Measurements from ENCODE around the gene MPLKIP.
A peak's percentile ranks its signal among the peaks of the same experiment; 100 is the strongest.
"Not testable (repeated sequence)": the region's sequence is repeated elsewhere in the genome, so short reads cannot be mapped to it uniquely, and the experiment has no call there.

MPLKIP gene

DNA sequence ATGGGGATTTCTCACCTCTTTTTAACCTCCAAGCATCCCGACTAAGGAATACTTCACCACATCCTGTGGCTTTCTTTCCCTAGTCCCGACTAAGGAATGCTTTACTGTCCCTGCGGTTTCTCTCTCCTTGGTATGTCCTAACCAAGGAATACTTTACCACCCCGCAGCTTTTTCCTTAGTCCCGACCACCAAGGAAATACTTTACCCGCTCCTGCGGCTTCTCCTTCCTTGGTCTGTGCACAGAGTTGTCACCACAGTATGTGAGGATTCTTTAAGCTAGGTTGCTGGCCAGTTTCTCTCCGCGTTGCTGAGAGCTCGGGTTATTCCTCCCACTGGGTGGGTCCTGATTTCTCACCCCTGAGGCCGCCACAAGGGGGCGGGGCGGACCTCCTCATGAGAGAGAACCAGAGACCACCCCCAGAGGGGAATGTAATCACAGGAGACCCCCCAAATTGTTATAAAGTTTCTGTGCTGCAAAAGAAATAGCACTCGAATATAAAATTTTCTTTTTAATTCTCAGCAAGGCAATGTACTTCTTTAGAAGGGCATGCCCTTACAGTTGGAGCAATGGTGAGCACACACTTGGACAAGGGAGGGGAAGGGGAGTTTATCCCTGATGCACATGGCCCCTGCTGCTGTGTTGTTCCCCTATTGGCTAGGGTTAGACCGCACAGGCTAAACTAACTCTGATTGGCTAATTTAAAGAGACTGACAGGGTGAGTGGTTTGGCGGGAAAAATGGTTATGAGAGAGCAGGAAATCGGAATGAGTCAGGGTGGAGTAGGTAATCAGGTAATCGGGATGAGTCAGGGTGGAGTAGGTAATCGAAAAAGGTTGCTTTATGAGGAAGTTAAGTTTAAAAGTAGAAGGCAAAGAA lies 13.2 kb upstream of the MPLKIP start:
- Histone ChIP-seq H3K4me1 (peaks cover 10% of the 10 kb centered on the region), H3K36me3 (replicated peaks) (no peaks in the 10 kb centered on the region), H3K27me3 (ENCODE audit: low read depth) (no peaks in the 10 kb centered on the region), H3K9me3 (peaks cover 3% of the 10 kb centered on the region; the same call in 1 of the 2 replicates), H3K4me3 (no peak overlapping the region)
- DNase-seq (ENCODE audit: low spot score in 2 of 2): peak in 1 of 2 experiments; percentile 13
- in situ Hi-C loops (cut with MboI; ENCODE audit: low sequenced_read_pairs): no loop called here

DNA sequence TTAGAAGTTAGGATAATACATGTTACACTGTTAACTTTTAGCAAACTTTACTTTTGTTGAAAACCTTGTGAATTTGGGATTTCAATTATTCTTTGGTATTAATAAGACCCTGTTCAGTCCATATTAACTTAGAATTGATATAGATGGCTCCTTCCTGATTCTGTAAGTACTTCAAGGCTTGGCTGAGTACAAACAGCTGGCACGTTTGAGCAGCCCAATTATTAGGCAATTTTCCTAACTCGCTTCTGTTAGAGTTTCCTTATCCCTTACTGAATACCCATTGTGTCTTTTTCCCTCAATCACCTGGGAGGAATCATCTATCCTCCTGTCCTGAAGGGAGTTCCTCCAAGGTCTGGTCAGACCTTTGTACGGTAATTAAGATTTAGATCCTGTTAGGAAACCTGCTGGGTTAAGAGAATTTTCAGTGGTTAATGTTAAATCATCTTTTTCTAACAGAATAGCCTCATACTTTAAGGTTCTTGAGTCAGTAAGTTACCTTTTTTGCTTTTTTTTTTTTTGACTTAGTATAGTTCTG lies 11.2 kb upstream of the MPLKIP start:
- H3K4me3 ChIP-seq; H3K27me3 ChIP-seq (ENCODE audit: low read depth); H3K36me3 ChIP-seq (replicated peaks); H3K9me3 ChIP-seq; in situ Hi-C loops (cut with MboI; ENCODE audit: low sequenced_read_pairs); H3K4me1 ChIP-seq; DNase-seq (ENCODE audit: low spot score in 2 of 2): not testable (repeated sequence)

DNA sequence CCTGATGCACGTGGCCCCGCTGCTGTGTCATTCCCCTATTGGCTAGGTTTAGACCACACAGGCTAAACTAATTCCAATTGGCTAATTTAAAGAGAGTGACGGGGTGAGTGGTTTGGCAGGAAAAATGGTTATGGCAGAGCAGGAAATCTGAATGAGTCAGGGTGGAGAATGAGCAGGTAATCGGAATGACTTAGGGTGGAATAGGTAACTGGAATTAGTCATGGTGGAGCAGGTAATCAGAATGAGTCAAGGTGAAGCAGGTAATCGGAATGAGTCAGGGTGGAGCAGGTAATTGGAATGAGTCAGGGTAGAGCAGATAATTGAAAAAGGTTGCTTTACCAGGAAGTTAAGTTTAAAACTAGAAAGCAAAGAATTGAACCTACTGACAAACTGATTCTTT lies 7.5 kb upstream of the MPLKIP start:
- H3K4me1 ChIP-seq; H3K36me3 ChIP-seq (replicated peaks); H3K9me3 ChIP-seq; DNase-seq (ENCODE audit: low spot score in 2 of 2); in situ Hi-C loops (cut with MboI; ENCODE audit: low sequenced_read_pairs); H3K27me3 ChIP-seq (ENCODE audit: low read depth); H3K4me3 ChIP-seq: not testable (repeated sequence)

DNA sequence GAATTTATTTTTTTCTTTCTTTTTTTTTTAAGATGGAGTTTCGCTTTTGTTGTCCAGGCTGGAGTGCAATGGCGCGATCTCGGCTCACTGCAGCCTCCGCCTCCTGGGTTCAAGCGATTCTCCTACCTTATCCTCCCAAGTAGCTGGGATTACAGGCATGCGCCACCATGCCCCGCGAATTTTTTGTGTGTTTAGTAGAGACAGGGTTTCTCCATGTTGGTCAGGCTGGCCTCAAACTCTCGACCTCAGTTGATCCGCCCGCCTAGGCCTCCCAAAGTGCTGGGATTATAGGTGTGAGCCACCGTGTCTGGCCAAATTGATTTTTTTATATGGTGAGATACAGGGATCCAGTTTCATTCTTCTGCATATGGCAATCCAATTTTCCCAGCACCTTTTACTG lies 5.5 kb upstream of the MPLKIP start:
- H3K27me3 ChIP-seq (ENCODE audit: low read depth); H3K4me3 ChIP-seq; in situ Hi-C loops (cut with MboI; ENCODE audit: low sequenced_read_pairs); H3K4me1 ChIP-seq; H3K36me3 ChIP-seq (replicated peaks); H3K9me3 ChIP-seq; DNase-seq (ENCODE audit: low spot score in 2 of 2): not testable (repeated sequence)

DNA sequence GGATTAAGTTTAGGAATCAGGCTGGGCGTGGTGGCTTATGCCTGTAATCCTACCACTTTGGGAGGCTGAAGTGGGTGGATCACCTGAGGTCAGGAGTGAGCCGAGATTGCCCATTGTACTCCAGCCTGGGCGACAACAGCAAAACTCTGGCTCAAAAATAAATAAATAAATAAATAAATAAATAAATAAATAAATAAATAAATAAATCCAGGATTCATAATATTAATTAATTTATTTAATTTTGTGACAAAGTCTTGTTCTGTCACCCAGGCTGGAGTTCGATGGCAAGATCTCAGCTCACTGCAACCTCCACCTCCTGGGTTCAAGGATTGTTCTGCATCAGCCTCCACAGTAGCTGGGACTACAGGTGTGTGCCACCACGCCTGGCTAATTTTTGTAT lies 4.6 kb upstream of the MPLKIP start:
- in situ Hi-C loops (cut with MboI; ENCODE audit: low sequenced_read_pairs): no loop called here
- no peak for DNase-seq (ENCODE audit: low spot score in 2 of 2)
- H3K27me3 ChIP-seq (ENCODE audit: low read depth): no peaks in the 10 kb centered on the region
- H3K4me1 ChIP-seq: peaks cover 4% of the 10 kb centered on the region; the same call in 1 of the 2 replicates
- H3K36me3 ChIP-seq (replicated peaks): no peaks in the 10 kb centered on the region
- no peaks in the 10 kb centered on the region for H3K9me3 ChIP-seq
- no peak overlapping the region for H3K4me3 ChIP-seq

DNA sequence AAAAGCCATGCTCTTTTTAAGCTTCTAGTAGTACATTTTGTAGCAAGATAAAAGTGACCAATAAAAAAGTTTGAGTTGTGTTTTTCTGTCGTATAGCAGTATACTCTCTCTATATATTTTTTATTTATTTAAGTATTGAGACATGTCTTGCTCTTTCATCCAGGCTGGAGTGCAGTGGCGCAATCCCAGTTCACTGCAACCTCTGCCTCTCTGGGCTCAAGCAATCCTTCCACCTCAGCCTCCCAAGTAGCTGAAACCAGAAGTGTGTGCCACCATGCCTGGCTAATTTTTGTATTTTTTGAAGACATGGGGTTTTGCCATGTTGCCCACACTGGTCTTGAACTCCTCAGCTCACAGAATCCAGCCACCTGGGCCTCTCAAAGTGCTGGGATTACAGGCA lies 3.1 kb upstream of the MPLKIP start:
- no peak overlapping the region for H3K4me3 ChIP-seq
- no peaks in the 10 kb centered on the region for H3K9me3 ChIP-seq
- peaks cover 9% of the 10 kb centered on the region; the same call in 1 of the 2 replicates for H3K4me1 ChIP-seq
- no peaks in the 10 kb centered on the region for H3K27me3 ChIP-seq (ENCODE audit: low read depth)
- in situ Hi-C loops (cut with MboI; ENCODE audit: low sequenced_read_pairs): no loop called here
- H3K36me3 ChIP-seq (replicated peaks): no peaks in the 10 kb centered on the region
- DNase-seq (ENCODE audit: low spot score in 2 of 2): no peak

DNA sequence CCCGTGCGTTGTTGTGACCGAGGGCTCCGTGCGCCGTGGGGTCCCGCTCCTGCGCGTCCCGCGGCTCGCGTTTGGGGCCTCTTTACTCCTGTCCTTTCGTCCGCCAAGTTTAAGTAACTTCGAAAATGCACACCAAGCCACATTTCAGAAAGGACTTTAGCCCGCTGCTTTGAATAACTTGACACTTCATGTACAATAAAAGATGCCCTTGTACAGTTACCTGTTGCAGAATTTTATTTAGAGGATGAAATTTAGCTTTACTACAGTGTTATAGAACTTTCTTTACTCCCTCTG lies 842 bp upstream of the MPLKIP start:
- Histone ChIP-seq H3K27me3 (ENCODE audit: low read depth) (no peaks in the 10 kb centered on the region), H3K9me3 (no peaks in the 10 kb centered on the region), H3K4me3 (peak overlapping the region; percentile 96), H3K4me1 (peaks cover 9% of the 10 kb centered on the region), H3K36me3 (replicated peaks) (no peaks in the 10 kb centered on the region)
- no peak for DNase-seq (ENCODE audit: low spot score in 2 of 2)
- in situ Hi-C loops (cut with MboI; ENCODE audit: low sequenced_read_pairs): no loop called here

DNA sequence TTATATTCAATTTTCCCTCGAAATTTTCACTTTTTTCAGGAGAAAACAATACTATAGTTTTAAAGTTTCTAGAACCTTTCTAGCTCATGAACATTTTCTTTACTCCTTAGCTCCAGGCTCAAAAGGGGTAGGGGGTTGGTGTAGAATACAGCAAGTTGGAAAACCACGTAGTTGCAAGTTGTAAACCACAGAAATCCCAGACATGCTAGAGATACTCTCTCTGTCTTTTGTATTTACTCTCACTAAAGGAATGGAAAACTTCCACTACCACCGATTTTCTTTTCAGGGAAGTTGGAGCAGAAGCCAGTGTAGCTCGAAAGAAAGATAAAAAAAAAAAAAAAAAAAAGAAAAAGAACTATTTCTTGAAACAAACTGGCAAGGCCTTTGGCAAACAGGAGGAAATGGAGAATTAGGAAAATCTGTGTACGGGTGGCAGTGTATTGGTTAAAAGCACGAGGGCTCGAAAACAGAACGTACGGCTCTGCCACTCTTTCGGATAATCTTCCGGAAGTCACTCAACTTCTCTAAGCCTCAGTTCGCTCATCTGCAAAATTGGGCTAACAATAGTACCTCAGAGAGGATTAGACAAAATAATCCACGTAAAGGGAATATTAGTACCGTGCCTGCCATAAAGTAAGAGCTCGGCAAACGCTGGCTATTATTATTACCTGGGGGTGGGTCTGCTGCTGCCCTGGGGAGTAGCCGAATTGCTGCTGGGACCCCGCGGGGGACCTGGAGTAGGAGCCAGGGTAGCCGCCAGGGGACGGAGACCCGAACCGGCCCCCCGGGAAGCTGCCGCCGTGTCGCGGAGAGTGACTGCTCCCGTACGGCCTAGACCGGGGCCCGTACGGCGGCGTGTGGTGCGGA lies 628 bp downstream of the MPLKIP start:
- Histone ChIP-seq H3K36me3 (replicated peaks) (no peaks in the 10 kb centered on the region), H3K4me1 (peaks cover 9% of the 10 kb centered on the region), H3K27me3 (ENCODE audit: low read depth) (no peaks in the 10 kb centered on the region), H3K4me3 (peak overlapping the region; percentile 96), H3K9me3 (no peaks in the 10 kb centered on the region)
- in situ Hi-C loops (cut with MboI; ENCODE audit: low sequenced_read_pairs): no loop called here
- peak in 1 of 2 experiments; percentile 21 for DNase-seq (ENCODE audit: low spot score in 2 of 2)

DNA sequence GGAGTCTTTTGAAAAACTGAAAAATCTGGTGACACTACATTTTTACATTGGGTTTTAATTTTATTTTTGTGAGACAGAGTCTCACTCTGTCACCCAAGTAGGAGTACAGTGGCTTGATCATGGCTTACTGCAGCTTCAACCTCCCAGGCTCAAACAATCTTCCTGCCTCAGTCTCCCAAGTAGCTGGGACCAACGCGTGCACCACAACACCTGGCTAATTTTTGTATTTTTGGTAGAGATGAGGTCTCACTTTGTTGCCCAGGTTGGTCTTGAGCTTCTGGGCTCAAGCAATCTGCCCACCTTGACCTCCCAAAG lies 11.5 kb downstream of the MPLKIP start:
- Histone ChIP-seq H3K9me3 (no peaks in the 10 kb centered on the region), H3K4me1 (peaks cover 2% of the 10 kb centered on the region; the same call in 1 of the 2 replicates), H3K27me3 (ENCODE audit: low read depth) (no peaks in the 10 kb centered on the region), H3K4me3 (no peak overlapping the region), H3K36me3 (replicated peaks) (no peaks in the 10 kb centered on the region)
- DNase-seq (ENCODE audit: low spot score in 2 of 2): no peak
- in situ Hi-C loops (cut with MboI; ENCODE audit: low sequenced_read_pairs): no loop called here

DNA sequence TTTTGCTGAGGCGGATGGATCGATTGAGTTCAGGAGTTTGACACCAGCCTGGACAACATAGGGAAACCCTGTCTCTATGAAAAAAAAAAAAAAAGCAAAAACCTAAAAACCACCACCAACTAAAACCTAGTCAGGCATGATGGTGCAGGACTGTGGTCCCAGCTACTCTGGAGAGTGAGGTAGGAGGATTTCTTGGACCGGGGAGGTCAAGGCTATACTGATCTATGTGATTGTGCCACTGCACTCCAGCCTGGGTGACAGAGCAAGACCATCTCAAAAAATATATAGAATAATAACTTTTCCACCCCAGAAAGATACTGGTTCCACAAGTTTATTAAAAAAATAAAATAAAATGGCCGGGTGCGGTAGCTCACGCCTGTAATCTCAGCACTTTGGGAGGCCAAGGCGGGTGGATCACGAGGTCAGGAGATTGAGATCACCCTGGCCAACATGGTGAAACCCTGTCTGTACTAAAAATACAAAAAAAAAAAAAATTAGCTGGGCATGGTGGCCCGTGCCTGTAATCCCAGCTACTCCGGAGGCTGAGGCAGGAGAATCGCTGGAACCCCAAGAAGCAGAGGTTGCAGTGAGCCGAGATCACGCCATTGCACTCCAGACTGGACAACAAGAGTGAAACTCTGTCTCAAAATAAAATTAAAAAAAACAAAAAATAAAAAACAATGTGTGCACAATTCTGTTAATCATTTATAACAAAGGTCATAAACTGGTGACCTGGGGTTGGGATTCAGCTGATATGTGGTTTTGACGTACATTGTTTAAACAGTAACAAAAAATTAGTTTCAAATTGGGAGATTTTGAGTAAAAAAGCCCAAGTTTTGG lies 12.1 kb downstream of the MPLKIP start:
- DNase-seq (ENCODE audit: low spot score in 2 of 2); H3K4me1 ChIP-seq; H3K36me3 ChIP-seq (replicated peaks); H3K9me3 ChIP-seq; H3K4me3 ChIP-seq; H3K27me3 ChIP-seq (ENCODE audit: low read depth); in situ Hi-C loops (cut with MboI; ENCODE audit: low sequenced_read_pairs): not testable (repeated sequence)

DNA sequence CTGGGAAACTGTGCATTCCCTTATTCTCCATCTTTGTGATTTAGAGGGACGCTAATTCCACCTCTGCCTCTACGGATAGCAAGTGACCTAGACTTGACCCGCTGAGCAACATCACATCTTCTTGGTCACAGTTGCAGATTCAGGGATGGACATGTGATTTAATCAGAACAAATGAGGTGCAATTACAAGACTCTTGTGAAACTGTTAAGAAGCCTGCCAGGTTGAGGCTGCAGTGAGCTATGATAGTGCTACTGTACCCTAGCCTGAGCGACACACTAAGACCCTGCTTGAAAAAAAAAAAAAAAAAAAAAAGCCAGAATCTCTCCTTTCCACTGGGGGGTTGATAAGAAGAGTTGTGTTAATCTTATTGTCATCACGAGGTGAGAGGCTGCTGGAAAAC lies 14.4 kb downstream of the MPLKIP start:
- H3K4me3 ChIP-seq: no peak overlapping the region
- in situ Hi-C loops (cut with MboI; ENCODE audit: low sequenced_read_pairs): no loop called here
- H3K9me3 ChIP-seq: no peaks in the 10 kb centered on the region
- H3K27me3 ChIP-seq (ENCODE audit: low read depth): no peaks in the 10 kb centered on the region
- H3K4me1 ChIP-seq: peaks cover 11% of the 10 kb centered on the region
- no peak for DNase-seq (ENCODE audit: low spot score in 2 of 2)
- no peaks in the 10 kb centered on the region for H3K36me3 ChIP-seq (replicated peaks)

DNA sequence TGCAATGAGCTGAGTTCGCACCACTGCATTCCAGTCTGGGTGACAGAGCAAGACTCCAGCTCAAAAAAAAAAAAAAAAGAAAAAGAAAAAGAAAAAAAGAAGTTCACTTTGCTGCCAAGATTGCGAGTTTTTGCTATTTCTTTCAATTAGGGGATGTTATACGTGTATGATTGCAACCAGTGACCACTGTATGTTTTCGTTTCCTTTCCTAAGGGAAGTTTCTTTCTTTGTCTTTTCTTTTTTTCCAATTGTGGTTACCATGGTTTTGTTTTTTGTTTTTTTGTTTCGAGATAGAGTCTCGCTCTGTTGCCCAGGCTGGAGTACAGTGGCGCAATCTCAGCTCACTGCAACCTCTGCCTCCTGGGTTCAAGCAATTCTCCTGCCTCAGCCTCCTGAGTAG lies 16.2 kb downstream of the MPLKIP start:
- H3K27me3 ChIP-seq (ENCODE audit: low read depth); H3K4me3 ChIP-seq; H3K9me3 ChIP-seq; DNase-seq (ENCODE audit: low spot score in 2 of 2); H3K36me3 ChIP-seq (replicated peaks); in situ Hi-C loops (cut with MboI; ENCODE audit: low sequenced_read_pairs): not testable (repeated sequence)
- H3K4me1 ChIP-seq: peaks cover 11% of the 10 kb centered on the region

DNA sequence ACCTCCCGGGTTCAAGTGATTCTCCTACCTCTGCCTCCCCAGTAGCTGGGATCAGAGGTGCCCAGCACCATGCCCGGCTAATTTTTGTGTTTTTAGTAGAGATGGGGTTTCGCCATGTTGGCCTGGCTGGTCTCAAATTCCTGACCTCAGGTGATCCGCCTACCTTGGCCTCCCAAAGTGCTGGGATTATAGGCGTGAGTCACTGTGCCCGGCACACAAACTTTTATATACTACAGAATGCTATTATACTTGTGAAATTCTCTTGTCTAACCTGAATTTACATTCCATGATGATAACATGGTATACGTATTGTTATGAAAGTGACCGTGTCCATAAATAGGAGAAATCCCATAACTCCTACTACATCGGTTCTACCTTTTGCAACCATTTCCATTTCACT lies 17.2 kb downstream of the MPLKIP start:
- in situ Hi-C loops (cut with MboI; ENCODE audit: low sequenced_read_pairs); H3K4me3 ChIP-seq; H3K27me3 ChIP-seq (ENCODE audit: low read depth); H3K9me3 ChIP-seq; H3K36me3 ChIP-seq (replicated peaks): not testable (repeated sequence)
- H3K4me1 ChIP-seq: peaks cover 11% of the 10 kb centered on the region
- DNase-seq (ENCODE audit: low spot score in 2 of 2): peak; percentile 29 to 33

Measured in HAP-1 (cell line).